Measurements from ENCODE around the gene LYPD1.

- TF ChIP-seq CTCF (IDR thresholded peaks at IDR 0.05) (no peak), EZH2 (IDR thresholded peaks at IDR 0.05) (no peak)
These were observed 42.5 kb downstream of the LYPD1 start for GRCh38 chr2:132627536-132627935.

Data from neural progenitor cell (in vitro differentiated cells).